Dermis microvascular lymphatic vessel endothelial cell (primary cell): ENCODE data around the gene TBC1D23. TPM values are rescaled to one million over a fixed set of nuclear protein-coding genes. Genes with fewer than 3 reads are reported as not detected.
"Not testable (repeated sequence)": the region's sequence is repeated elsewhere in the genome, so short reads cannot be mapped to it uniquely, and the experiment has no call there.

Experiments
- DNase-seq, 2 donors: peaks; one replicate each; pipeline versions ENCODE4 v3.0.0 to v3.0.0-alpha.2; 2010; ENCODE audit warnings: low read depth in 2 of 2
- total RNA-seq: library from RNA; depleted of rRNA; stranded (reverse); fragments of >200 nt; gene quantifications from 2 replicates; pipeline ENCODE4 v1.2.1, GENCODE V29; 2014

Gene TBC1D23
- total RNA-seq, 1 donor from 2014 or later: 31.7 TPM

- not testable (repeated sequence) for DNase-seq
Measured at GRCh38 chr3:100351770-100352169, 91.0 kb downstream of the TBC1D23 start.

- DNase-seq: peak in 1 of 2 donors; percentile 2
Measured at GRCh38 chr3:100352296-100353231, 91.8 kb downstream of the TBC1D23 start.

- no peak for DNase-seq
Measured at GRCh38 chr3:100354850-100355249, 94.1 kb downstream of the TBC1D23 start.

GRCh38 chr3:100358413-100358812 lies 97.6 kb downstream of the TBC1D23 start:
- DNase-seq: no peak

- DNase-seq: no peak
Measured at GRCh38 chr3:100359035-100359434, 98.2 kb downstream of the TBC1D23 start.

- no peak for DNase-seq
Measured at GRCh38 chr3:100360757-100361496, 100.1 kb downstream of the TBC1D23 start.

GRCh38 chr3:100361897-100362296 lies 101.1 kb downstream of the TBC1D23 start:
- no peak for DNase-seq

- DNase-seq: no peak
Measured at GRCh38 chr3:100364421-100364820, 103.6 kb downstream of the TBC1D23 start.

GRCh38 chr3:100366424-100366823 lies 105.6 kb downstream of the TBC1D23 start:
- DNase-seq: no peak

- no peak for DNase-seq
Measured at GRCh38 chr3:100368441-100368840, 107.6 kb downstream of the TBC1D23 start.

GRCh38 chr3:100370756-100371155 lies 110.0 kb downstream of the TBC1D23 start:
- DNase-seq: no peak

- no peak for DNase-seq
Measured at GRCh38 chr3:100374521-100374920, 113.7 kb downstream of the TBC1D23 start.

Other genes with a start within 250 kb of the TBC1D23 start
- 19.0 and 20.7 TPM in 2 replicates for gene FILIP1L, start 146.5 kb upstream of the TBC1D23 start, total RNA-seq
- gene NIT2, start 73.8 kb downstream of the TBC1D23 start, total RNA-seq: 9.4 TPM in 2 replicates
- 25.5 and 28.2 TPM in 2 replicates for gene TOMM70, start 140.1 kb downstream of the TBC1D23 start, total RNA-seq
- 0.63 and 0.77 TPM in 2 replicates for gene LNP1, start 140.5 kb downstream of the TBC1D23 start, total RNA-seq
- 10.7 and 21.6 TPM in 2 replicates for gene TMEM45A, start 231.6 kb downstream of the TBC1D23 start, total RNA-seq